Activated CD8-positive, alpha-beta memory T cell treated with anti-CD3 and anti-CD28 coated beads for 48 hours (primary cell): ENCODE measurements around the gene FTO.

Experiments used
- DNase-seq, 3 experiments: peaks; one replicate each; pipeline ENCODE4 v3.0.0-alpha.2; 2020; ENCODE audit warnings: low read depth in 2 of 3, low spot score in 2 of 3

Gene FTO

GRCh38 chr16:53708490-53708889, 4.5 kb downstream of the FTO start:
- no peak for DNase-seq

GRCh38 chr16:53711390-53711789, 7.4 kb downstream of the FTO start:
- DNase-seq = no peak

- DNase-seq = no peak
Measured at GRCh38 chr16:53712065-53712464, 8.1 kb downstream of the FTO start.

- DNase-seq = no peak
Measured at GRCh38 chr16:53713403-53714204, 9.6 kb downstream of the FTO start.

GRCh38 chr16:53714205-53715022, 10.5 kb downstream of the FTO start:
- no peak for DNase-seq

- no peak for DNase-seq
Measured at GRCh38 chr16:53715023-53715384, 11.0 kb downstream of the FTO start.

GRCh38 chr16:53717577-53717976, 13.6 kb downstream of the FTO start:
- DNase-seq = no peak

- no peak for DNase-seq
Measured at GRCh38 chr16:53721017-53721416, 17.1 kb downstream of the FTO start.

- no peak for DNase-seq
Measured at GRCh38 chr16:53726625-53727024, 22.7 kb downstream of the FTO start.

- DNase-seq = no peak
Measured at GRCh38 chr16:53730693-53731092, 26.7 kb downstream of the FTO start.

- no peak for DNase-seq
Measured at GRCh38 chr16:53732296-53732929, 28.5 kb downstream of the FTO start.

GRCh38 chr16:53734908-53735307, 31.0 kb downstream of the FTO start:
- DNase-seq = no peak

GRCh38 chr16:53736297-53736696, 32.3 kb downstream of the FTO start:
- DNase-seq = no peak

GRCh38 chr16:53737552-53737951, 33.6 kb downstream of the FTO start:
- DNase-seq = no peak

GRCh38 chr16:53740476-53740875, 36.5 kb downstream of the FTO start:
- no peak for DNase-seq

GRCh38 chr16:53740933-53741531, 37.1 kb downstream of the FTO start:
- no peak for DNase-seq

GRCh38 chr16:53741546-53741945, 37.6 kb downstream of the FTO start:
- no peak for DNase-seq

GRCh38 chr16:53743149-53743566, 39.2 kb downstream of the FTO start:
- no peak for DNase-seq

GRCh38 chr16:53744449-53744848, 40.5 kb downstream of the FTO start:
- no peak for DNase-seq

- no peak for DNase-seq
Measured at GRCh38 chr16:53745086-53745485, 41.1 kb downstream of the FTO start.

- DNase-seq = no peak
Measured at GRCh38 chr16:53745753-53746266, 41.9 kb downstream of the FTO start.
